ENCODE data around the gene KATNA1.

GRCh38 chr6:149636124-149636523 is 12.4 kb downstream of the KATNA1 start:
- TF ChIP-seq POLR2A (IDR thresholded peaks at IDR 0.05) (no peak), CTCF (IDR thresholded peaks at IDR 0.05) (no peak)

Data from body of pancreas (tissue), 4 donors.